D721Med (cell line): ENCODE data around the gene PRLH.

ENCODE experiments used
- DNase-seq: peaks from one replicate; pipeline ENCODE4 v3.0.0; 2011; ENCODE audit warnings: low spot score; ENCODE audit not compliant: insufficient read length
- FAIRE-seq: peaks from 2 replicates; lab custom pipeline; 2011; peaks lifted over from hg19 to GRCh38; lab: Jason Lieb, UNC
- TF ChIP-seq, protein P1 (sequence below): IDR thresholded peaks from 2 replicates; pipeline ENCODE4 v1.5.1; 2012; ENCODE audit warnings: mild to moderate bottlenecking, control low read depth; ENCODE audit not compliant: insufficient read depth; ENCODE audit errors: missing control alignments

Gene PRLH

GRCh38 chr2:237599465-237600110, 33.2 kb downstream of the PRLH start:
- TF ChIP-seq, protein P1, sequence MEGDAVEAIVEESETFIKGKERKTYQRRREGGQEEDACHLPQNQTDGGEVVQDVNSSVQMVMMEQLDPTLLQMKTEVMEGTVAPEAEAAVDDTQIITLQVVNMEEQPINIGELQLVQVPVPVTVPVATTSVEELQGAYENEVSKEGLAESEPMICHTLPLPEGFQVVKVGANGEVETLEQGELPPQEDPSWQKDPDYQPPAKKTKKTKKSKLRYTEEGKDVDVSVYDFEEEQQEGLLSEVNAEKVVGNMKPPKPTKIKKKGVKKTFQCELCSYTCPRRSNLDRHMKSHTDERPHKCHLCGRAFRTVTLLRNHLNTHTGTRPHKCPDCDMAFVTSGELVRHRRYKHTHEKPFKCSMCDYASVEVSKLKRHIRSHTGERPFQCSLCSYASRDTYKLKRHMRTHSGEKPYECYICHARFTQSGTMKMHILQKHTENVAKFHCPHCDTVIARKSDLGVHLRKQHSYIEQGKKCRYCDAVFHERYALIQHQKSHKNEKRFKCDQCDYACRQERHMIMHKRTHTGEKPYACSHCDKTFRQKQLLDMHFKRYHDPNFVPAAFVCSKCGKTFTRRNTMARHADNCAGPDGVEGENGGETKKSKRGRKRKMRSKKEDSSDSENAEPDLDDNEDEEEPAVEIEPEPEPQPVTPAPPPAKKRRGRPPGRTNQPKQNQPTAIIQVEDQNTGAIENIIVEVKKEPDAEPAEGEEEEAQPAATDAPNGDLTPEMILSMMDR: no peak
- no peak for DNase-seq
- FAIRE-seq: no peak

DNA sequence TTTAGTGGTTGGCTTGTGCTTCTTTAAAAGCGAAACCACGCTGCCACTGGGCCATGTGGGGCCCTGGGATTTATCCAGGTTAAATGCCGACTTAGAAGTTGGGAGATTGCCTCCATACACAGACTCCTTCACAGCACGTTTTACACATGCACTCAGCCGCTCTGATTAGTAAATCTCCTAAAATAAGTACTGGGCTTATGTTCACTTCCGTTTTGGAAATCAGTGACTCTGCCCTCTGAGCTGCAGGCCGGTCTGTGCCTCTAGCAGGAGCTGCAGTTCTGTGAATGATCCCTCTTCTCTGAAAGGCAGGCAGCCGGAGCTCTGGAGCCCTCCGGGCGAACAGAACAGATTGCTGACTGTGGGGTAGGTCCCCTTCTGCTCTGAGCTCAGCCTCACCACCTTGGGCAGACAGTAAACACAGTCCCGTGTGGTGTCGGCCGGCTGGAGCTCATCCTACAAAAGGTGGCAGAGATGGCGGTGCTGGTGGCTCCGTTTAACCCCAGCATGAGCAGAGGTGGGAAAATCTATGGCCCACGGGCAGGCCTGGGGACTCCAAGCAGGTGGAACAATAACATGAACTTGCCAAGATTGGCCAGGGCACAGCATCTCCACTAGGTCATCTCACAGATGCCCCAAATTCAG, 34.0 kb downstream of the PRLH start:
- DNase-seq (no peak), FAIRE-seq (no peak)
- TF ChIP-seq, protein P1: no peak

DNA sequence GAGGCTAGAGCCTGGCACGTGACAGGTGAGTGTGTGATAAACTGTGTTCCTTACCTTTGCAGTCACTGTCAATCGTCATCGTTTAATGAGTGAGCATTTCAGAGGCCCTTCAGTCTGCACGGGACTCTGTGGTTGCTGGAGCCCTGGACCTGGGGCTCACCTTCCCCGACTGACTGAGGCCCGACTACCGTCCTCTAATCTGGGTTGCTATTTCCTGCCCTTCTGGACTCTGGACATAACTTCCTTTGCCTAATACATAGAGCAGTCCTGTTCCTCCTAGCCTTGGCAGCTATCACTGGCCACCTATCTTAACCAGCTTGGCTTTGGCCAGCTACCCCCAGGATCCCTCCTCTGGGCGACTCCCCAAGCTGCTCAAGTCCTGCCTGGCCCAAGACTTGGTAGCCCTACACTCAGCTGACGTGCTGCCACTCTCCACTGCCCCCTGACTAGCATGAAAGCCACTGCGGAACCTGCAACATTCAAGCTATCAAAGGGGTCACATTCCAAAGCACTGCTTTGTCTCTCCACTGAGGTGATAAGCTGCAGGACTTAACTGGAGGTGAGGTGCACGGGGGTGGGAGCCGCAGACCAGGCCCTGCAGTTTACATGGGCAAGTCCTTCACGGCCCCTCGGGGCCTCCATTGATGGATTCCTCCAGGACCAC, 35.2 kb downstream of the PRLH start:
- TF ChIP-seq, protein P1: no peak
- DNase-seq (no peak), FAIRE-seq (no peak)

DNA sequence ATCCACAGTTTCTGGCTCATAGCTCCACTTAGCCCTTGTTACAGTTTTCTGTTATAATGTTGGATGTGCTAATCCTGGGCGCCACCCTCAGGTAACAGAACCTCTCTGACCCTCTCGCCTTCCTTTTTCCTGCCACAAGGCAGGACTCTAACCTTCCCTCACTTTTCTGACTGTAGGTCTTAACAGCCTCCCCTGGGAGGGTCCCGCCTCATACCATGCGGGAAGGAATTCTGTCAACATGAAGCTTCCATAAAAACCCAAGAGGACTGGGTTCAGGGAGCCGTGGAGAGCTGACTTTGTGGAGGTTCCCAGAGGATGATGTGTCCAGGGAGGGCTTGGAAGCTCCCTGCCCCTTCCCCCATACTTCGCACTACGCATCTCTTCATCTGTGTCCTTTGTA, 36.0 kb downstream of the PRLH start:
- no peak for DNase-seq
- TF ChIP-seq, protein P1: no peak
- FAIRE-seq: no peak

GRCh38 chr2:237603049-237603717, 36.8 kb downstream of the PRLH start:
- DNase-seq (no peak), FAIRE-seq (no peak)
- TF ChIP-seq, protein P1: no peak

- TF ChIP-seq, protein P1: no peak
- DNase-seq: no peak
- FAIRE-seq: no peak
These were observed 37.5 kb downstream of the PRLH start for GRCh38 chr2:237603718-237604362.
